GM20431 (cell line): ENCODE measurements around the gene ALLC.
"Not testable (repeated sequence)": the region's sequence is repeated elsewhere in the genome, so short reads cannot be mapped to it uniquely, and the experiment has no call there.

Source experiments
- in situ Hi-C: fragments of 300-500 bp; cut with MseI, MboI; formaldehyde crosslinking; loops from one replicate; pipeline ENCODE4 v1.15.0; 2020; ENCODE audit warnings: low sequenced_read_pairs; ENCODE audit not compliant: unreplicated experiment

The ALLC gene

DNA sequence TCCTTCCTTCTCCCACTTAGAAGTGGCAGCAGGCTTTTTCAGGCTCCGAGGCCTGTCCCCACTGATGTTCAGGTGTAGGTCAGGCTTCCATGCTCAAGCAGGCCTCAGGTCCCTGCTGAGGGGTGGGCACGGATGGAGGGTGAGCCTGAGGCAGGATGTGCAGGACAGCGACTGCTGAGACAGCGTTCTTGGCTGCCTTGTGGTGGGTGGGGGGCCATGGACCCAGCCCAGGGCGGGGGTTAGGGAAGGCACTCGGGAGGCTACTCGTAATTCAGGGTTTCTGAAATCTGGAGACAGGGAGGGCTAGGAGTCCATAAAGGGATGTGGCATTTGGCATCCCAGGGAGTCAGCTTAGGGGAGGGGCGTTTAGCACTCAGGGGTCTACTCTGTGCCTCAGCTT lies 32.8 kb upstream of the ALLC start:
- in situ Hi-C loops: no loop called here

DNA sequence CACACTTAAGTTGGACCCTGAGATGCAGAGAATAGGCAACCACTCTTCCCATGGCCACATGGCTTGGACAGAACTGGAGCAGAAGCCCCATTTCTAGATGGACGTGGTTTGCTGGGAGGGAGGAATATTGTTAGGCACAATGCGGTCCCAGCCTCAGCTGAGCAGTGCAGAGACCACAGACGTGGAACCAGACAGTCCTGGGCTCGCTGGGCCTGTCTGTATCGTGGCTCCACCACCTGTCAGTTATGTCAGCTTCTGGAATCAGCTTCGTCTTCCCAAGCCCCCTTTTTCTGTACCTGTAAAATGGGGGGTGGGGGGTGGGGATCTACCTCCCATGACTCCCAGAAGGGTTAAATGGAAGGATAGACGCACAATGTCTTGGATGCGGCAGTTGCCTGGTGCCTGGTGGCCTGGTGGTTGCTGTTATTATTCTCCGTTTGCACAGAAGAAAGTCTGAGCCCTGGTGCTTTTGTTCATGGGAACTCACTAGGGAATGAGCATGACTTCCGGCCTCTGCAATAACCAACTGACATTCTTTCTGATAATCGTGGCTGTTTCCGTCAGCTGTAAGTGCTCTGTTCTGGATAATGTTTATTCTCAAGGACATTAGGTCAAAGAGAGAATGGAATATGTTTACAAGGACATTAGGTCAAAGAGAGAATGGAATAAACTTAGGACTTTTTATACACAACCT lies 31.7 kb upstream of the ALLC start:
- in situ Hi-C loops: no loop called here

DNA sequence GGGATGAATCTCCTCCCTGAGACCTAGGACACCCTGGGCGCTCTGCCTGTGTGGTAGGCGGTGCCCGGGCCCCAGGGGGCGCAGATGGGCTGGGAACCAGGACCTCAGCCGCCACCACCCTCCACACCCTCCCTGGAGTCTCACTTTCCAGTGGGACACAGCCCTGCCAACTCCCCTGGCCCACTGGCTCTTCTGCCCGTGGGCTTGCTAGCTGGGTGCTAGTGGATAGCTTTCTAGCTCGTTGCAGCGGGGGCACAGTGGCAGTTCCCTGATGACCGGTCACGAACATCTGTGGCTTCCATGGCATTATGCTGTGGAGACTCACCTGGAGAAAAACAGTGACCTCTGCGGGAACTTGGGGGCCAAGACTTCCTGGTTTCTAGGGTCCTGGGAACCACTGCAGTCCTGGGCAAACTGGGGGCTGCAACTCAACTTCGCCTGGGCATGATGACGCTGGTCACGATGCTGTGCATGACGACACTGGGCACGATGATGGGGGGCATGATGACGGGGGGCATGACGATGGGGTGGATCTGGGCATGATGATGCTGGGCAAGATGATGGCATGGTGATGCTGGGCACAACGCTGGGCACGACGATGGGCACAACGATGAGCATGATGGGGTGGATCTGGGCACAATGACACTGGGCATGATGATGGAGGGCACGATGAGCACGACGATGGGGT lies 31.0 kb upstream of the ALLC start:
- in situ Hi-C loops: no loop called here

DNA sequence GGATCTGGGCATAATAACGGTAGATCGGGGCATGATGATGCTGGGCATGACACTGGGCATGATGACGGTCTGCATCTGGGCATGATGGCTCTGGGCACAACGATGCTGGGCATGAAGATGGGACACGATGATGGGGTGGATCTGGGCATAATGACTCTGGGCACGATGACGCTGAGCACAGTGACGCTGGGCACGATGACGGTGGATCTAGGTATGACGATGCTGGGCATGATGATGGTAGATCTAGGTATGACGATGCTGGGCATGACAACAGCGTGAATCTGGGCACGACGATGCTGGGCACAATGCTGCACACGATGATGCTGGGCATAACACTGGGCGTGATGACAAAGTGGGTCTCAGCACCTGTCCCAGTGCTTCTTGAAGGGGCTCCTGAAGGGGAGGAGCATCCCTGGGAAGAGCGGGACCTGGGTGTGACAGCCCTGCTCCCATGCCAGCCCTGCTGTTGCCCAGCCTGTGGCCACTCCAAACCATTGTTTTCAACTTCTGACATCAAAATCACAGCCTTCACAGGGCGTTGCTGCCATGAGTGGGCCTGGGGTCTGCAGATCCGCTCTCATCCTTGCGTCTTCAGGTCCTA lies 30.4 kb upstream of the ALLC start:
- in situ Hi-C loops: no loop called here

DNA sequence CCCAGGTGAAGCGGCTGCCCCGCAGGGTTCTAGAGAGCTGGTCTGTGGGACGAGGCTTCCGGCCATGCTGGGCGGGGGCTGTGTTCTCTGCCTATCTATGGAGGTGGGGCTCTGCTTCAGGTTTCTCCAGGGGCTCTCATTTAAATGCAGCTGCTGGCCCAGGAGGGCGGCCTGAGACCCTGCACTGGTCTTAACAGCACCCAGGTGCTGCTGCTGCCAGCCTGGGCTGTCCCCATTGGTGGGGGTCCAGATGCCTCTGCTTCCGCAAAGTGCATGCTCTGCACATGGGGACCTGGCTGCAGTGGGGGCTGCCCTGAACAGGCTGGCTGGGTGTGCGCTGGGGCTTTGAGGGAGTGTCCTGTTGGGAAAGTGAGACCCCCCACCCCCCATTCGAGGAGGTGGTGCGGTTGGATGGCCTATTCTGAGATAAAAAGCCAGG lies 29.7 kb upstream of the ALLC start:
- in situ Hi-C loops: no loop called here

DNA sequence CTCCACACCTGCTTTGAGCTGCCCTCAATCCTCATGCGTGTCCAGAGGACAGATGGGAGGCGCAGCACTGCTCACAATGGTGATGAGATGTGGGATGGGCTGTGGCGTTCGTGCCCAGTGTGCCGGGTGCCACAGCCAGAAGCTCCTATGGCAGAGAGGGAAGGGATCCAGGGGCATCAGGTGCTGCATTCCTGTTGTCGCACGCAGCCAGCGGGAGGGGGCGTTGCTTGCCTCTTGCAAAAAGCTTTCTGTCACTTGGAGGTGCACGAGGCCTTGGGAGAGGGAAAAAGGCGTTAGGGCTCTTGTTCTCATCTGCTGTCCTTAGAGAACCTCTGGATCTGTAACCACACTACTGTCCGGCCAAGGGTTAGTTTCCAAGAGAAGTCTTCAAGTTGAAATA lies 29.2 kb upstream of the ALLC start:
- in situ Hi-C loops: no loop called here

DNA sequence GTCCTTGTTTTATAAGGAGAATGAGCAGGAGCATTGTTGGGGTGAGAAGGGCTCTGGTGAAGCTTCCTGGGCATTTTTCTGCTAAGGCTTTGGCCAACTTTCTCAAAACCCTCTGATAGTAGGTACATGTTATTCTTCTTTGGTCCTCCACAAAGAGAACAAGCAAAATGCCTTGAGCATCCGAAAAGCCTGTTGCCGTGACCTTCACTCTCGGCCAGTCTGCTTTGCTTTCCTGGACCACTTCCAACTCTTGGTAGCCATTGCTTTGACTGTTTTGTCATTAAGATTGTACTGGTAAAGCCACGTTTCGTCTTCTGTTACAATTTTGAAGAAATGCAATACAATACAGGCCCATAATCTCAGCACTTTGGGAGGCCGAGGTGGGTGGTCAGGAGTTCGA lies 27.4 kb upstream of the ALLC start:
- in situ Hi-C loops: no loop called here

DNA sequence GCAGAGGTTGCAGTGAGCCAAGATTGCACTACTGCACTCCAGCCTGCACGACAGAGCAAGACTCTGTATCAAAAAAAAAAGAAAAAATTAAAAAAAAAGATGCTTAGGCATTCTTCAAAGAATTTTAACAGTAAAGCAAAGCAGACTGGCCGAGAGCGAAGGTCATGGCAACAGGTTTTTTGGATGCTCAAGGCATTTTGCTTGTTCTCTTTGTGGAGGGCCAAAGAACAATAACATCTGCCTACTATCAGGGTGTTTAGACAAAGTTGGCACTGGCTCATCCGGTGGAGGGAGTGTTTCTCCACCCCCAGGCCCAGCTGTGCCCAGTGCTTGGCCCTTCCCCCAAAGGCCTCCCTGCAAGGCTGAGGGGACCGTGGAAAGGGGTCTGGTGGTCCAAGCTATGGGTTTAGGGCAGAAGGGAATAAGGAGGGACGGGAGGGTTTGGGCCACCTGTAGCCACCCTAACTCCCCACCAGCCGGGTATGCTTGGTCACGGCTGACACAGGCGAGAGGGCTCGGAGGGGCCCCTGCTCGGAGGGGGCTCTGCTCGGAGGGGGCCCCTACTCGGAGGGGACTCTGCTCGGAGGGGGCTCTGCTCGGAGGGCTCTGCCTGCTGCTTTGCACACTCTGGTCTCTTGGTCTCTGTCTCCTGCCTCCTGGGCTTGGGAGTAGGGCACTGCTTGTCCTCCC lies 26.7 kb upstream of the ALLC start:
- in situ Hi-C loops: no loop called here

DNA sequence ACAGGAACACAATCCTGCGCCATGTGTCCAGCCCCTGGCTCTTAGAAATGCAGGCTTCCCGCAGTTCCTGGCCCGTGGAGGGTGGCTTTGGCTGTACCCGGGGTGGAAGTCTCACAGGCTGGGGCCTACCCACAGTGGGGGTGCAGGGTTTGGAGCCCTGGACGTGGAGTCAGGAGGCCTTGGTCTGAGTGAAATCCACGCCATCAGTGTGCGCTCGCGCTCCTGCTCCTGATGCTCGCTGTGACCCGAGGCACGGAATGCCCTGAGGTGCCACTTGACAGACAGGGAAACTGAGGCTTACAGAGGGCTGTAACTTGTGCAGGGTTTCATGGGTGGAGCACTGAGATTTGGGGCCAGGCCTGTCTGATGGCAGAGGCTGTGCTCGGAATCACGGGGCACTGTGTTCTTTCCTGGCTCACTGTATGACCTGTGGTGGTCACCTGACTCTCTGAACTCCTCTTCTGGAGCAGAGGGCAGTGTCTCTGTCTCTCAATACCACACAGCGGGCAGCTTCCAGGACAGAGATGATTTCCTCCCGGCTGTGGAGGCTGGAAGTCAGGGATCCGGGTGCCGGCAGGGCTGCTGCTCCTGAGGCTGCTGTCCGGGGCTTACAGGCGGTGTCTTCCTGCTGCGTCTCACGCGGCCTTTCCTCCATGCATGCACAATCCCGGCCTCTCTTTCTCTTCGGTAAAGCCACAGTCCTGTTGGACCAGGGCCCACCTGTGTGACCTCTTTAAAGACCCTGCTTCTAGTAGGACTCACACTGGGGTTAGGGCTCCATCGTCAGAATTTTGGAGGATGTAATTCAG lies 25.9 kb upstream of the ALLC start:
- in situ Hi-C loops: no loop called here

DNA sequence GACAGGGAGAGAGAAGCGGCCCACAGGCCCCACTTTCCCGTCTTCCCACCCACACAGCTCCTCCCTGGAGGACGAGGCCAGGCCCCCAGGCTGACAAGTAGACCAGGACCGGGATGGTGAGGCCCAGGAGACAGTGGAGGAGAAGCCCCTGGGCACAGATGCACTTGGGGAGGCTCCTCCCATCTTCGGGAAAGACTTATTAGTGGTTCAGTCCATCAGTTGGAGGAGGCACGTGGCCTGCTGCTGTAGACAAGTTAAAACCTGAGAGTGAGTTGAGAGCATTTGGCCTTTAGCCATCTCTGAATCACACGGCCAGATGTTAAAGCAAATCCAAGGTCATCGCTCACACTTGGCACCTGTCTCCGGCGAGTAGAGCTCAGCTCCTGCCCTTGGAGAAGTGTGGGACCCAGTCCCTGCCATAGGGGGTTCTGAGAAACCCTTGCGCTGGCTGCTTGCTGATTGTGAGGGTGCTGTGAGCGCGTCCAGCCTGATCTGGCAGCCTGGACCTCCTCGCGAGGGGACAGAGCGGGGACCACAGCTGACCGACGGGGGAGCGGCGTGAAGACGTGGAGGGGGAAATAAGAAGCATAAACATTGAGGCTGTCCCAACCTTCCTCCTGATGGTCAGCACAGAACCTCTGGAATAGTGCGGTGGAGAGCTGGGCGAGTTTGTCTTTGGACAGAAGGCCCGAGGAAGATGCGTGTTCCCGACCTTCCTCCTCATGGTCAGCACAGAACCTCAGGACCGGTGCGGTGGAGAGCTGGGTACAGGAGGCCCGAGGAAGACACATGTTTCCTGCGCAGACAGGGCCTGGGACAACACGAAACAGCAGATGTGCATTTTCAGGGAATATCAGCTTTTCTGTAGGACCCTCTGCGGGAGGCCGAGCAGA lies 24.7 kb upstream of the ALLC start:
- in situ Hi-C loops: no loop called here

DNA sequence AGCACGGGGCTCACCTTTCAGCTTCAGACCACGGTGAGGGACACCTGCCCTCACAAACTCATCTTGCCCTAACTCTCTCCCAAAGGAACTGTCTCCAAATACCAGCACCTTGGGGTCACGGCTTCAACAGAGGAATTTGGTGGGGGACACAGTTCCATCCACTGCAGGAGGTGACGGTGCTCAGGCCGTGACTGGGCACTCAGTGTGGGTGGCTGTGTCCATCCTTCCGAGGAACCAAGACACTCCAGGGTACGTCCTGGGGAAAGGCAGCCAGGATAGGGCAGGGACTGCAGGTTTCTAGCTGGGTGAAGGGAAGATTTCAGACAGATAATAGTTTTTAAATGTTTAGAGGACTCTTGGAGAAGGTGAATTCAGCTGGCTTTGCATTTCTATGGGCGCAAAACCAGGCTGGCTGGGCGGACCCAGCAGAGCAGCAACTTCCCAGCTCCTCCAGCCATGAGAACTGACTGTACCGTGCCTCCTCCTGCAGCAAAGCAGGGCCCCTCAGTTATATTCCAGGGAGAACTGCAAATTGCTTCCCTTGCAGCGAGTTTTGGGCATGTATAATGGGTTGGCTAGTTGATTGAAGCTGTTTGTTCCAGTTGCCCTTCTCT lies 23.9 kb upstream of the ALLC start:
- in situ Hi-C loops: no loop called here

DNA sequence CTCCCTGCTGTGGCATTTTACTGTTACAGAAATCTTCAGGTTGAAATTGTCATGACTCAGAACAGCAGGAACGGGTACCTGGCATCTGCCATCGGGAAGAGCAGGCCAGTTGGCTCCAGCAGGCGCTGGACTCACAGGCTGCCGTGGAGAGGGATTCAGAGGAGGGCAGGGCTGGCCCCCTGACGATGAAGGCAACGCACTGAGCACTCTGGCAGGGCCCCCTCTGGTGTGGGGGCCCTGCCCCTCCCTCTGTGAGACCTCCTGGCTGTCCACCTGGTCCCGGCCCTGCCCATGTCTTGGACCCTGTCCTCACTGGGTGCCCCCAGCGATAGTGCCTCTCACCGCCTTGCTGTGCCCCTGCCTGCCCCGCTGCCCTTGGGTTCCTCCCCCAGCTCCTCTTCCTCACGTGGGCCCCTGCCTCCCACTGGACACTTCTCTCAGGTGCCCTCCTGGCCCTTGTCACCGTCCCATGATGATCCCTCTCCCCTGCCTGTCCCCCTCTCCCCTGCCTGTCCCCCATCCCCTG lies 23.3 kb upstream of the ALLC start:
- in situ Hi-C loops: no loop called here

DNA sequence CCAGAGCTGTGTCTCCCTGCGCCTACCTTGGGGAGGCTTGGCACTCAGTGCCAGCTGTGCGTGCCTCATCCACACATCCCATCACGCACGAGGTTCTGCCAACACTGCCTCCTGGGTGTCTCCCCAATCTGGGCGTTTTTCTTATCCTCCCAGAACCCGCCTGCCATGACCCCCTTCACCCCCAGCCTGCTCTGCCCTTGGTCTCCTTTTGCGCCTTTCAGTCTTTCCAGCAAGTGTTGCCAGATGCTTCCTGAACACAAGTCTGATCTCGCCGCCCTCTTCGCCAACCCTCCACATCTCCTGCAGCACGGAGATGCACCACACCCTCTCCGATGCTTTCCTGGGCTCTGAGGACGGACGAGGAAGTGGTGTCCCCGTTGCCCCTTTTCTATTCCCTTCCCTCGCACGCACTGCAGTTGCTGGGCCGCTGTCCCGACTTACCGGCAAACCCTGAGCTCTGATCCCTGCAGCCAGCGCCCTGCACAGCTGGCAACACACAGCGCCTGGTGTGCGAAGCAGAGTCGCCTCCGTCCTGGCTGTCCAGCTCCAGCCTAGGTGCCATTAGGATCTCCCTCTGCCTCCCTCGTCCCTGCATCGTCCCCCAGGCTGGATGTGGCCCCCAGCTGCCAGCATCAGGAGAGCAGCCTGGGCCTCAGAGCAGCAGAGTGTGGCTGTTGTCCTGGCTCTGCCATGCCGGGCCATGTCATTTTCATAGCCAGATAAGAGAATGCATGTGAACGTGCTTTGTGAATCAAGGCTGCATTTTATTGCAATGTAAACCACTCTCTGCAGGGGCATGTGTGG lies 22.6 kb upstream of the ALLC start:
- in situ Hi-C loops: no loop called here

DNA sequence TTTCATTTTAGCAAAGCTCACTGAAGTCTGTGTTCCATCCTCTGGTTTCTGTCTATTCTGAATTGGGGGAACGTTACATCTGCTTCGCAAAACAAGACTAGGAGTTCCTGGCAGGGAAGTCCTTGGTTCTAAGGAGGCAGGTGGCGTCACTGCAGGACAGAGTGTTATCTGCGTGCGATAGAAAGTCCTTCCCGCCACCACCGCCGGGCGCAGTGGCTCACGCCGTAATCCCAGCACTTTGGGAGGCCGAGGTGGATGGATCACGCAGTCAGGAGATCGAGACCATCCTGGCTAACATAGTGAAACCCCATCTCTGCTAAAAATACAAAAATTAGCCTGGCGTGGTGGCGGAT lies 22.0 kb upstream of the ALLC start:
- in situ Hi-C loops: not testable (repeated sequence)

DNA sequence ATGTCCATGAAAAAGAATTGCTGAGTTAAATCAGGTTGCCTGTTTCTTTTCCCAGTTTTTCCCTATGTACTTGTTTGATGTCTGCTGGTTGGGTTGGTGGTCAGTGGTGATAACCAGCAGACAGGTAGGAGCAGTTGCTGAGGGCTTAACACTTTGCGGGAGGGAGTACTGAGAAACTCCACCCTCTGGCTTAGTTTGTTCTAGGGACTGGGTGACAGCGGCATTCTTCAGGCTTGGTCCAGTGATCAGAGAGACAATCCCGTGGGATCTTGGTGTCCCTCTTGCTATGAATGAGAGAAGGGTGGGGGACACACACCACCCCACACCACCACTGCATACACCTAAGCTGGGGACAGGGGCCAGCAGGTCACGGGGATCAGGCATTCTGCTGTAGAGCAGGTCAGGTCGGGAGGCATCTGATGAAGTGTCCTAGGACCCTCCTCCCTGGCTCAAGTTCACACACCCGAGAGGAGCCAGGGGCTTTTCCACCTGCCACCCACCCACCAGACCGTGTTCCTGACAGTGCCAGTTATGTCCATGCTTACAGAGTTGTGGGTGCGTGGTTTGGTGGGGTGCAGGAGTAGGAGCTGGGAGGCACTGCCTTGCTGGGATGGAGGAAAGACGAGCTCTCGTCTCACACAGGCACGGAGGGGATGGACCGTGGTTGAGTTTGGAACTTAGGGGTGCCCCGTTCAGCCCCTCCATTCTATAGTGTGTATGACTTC lies 21.3 kb upstream of the ALLC start:
- in situ Hi-C loops: no loop called here

DNA sequence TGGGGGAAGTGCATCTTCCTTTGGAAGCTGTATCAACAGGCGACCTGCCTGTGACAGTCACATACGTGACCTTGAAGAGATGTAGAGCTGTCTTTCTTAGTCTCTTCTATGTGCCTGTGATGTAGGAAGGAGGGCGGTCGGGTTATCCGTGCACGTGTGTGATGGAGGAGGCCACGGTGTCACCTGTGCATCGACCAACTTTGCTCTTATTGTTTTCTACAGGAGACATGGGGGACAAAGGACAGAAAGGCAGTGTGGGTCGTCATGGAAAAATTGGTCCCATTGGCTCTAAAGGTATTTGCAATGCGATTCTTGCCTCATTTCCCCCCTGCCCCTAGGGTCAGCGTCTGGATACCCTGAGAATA lies 20.7 kb upstream of the ALLC start:
- in situ Hi-C loops: no loop called here

DNA sequence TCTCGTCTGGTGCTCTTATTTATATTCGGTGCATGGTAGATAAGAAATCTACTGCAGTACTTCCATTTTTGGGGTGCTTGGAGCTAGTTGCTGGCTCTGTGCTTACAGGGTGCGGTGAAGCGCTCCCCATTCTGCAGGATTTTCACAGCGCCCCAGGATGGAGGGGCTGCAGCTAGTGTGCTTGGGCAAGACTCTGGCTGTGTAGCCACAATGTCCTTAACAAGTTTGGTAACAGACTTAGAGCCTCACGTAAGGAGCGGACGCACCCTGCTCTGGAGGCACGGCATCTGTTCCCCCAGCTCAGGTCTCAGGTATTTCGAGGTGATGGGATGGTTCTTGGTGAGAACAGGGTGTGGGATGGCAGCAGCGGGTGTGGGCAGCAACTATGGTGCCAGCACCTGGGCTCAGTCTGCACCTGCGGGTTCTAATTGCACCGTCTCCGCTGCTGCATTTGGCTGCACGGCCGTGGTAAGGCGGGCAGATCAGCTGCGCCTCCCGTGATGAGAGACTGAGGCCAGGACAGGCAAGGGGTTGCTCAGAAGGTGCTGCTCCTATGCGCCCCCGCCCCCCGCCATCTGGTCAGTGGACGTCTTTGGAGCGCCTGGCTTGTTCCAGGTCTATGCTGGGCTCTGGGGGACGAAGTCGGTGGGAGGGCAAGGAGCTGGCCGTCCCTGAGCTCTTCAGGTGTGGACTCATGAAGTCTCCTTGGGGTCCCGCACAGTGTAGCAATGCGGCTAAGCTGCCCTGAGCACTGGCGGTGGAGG lies 20.1 kb upstream of the ALLC start:
- in situ Hi-C loops: no loop called here
